Measurements from ENCODE around the gene TENT4A. TPM values are rescaled to one million over a fixed set of nuclear protein-coding genes. Genes with fewer than 3 reads are reported as not detected.
"Not testable (repeated sequence)": the region's sequence is repeated elsewhere in the genome, so short reads cannot be mapped to it uniquely, and the experiment has no call there.

Gene TENT4A
- total RNA-seq = 10 to 100 TPM; 17.0 to 21.9 (median 20.1) TPM

DNA sequence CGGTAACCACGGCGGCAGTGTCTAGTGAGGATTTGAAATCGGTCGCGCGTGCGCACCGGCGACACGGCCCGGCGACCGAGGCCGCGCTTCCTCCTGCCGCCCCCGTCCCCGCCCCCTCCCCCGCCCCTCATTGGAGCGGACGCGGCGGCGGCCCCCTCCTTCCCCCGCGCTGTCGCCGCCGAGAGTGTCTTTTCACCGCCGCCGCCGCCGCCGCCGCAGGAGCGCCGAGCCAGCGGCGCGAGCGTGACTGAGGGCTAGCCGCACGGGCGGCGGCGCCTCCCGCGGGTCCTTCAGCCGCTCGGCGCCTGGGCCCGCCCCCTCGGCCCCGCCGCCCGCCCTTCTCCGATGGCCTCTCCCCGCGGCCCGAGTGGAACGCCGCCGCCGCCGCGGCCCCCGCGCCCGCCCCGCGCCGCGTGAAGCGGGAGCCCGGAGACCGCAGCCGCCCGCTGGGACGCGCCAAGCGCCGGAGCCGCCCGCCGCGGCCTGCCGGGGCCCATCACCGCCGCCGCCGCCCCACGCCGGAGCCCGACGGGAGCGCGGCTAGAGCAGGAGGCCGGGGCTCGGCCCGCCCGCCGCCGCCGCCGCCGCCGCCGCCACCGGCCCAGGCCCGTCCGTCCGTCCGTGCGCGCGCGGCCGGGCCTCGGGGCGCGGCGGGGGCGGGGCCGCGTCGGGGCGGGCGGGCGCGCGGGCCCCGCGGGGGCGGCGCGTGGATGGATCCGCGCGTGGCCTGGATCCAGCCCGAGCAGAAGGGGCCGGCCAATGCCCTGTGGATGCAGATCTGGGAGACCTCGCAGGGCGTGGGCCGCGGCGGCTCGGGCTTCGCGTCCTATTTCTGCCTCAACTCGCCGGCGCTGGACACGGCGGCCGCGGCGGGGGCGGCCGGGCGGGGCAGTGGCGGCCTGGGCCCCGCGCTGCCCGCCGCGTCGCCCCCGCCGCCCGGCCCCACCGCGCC lies at the start of gene TENT4A:
TSS of gene TENT4A (plus strand) at position 159 of the 952 bp plus-strand sequence. CDS start at position 711, 552 bp downstream.
- DNase-seq (ENCODE audit: extremely low spot score) = peak; percentile 37

GRCh38 chr5:6666762-6667161 lies 46.5 kb upstream of the TENT4A start:
- TF ChIP-seq POLR2A (IDR thresholded peaks at IDR 0.05; ENCODE audit: low read depth) = no peak
- TF ChIP-seq POLR2AphosphoS5 (IDR thresholded peaks at IDR 0.05) = no peak
- no peak for TF ChIP-seq EP300 (IDR thresholded peaks at IDR 0.05)
- TF ChIP-seq CTCF (IDR thresholded peaks at IDR 0.05) = no peak
- no peak for DNase-seq (ENCODE audit: extremely low spot score)
- intact Hi-C loops (cut with DNase I) = no loop called here
- H3K4me1 ChIP-seq = no peaks in the 10 kb centered on the region
- H3K27me3 ChIP-seq = no peaks in the 10 kb centered on the region
- H3K9me3 ChIP-seq = no peaks in the 10 kb centered on the region
- peaks cover 4 to 44% (median 17%) of the 10 kb centered on the region in 4 donors for H3K36me3 ChIP-seq
- no peak overlapping the region for H3K27ac ChIP-seq (replicated peaks in 1 of 4)
- H3K4me3 ChIP-seq = no peak overlapping the region
- 98% methylated on average over 11 of the region's 15 CpGs for WGBS

More for the DNA sequence above, at the start of gene TENT4A:
- peaks cover 37 to 50% (median 48%) of the 10 kb centered on the region in 4 donors for H3K4me1 ChIP-seq
- no peaks in the 10 kb centered on the region for H3K36me3 ChIP-seq
- intact Hi-C loops (cut with DNase I) = loop anchor here (2.0 kb wide), 1 partner anchor 81 kb away; the partner anchor contains the start of genes NSUN2 and SRD5A1
- no peaks in the 10 kb centered on the region for H3K27me3 ChIP-seq
- no peaks in the 10 kb centered on the region for H3K9me3 ChIP-seq
- no peak for TF ChIP-seq POLR2A (IDR thresholded peaks at IDR 0.05; ENCODE audit: low read depth)
- no peak for TF ChIP-seq EP300 (IDR thresholded peaks at IDR 0.05)
- TF ChIP-seq POLR2AphosphoS5 (IDR thresholded peaks at IDR 0.05) = peak; percentile 41 to 60
- no peak for TF ChIP-seq CTCF (IDR thresholded peaks at IDR 0.05)
- H3K27ac ChIP-seq (replicated peaks in 1 of 4) = peak within 1 kb of the TSS; percentile 96 to 99 (median 98)
- peak within 1 kb of the TSS; percentile 71 to 85 (median 74) for H3K4me3 ChIP-seq
- 2% methylated on average over 28 of the region's 174 CpGs for WGBS

- Histone ChIP-seq H3K27ac (replicated peaks in 1 of 4) (no peak overlapping the region), H3K4me3 (no peak overlapping the region), H3K27me3 (no peaks in the 10 kb centered on the region), H3K4me1 (no peaks in the 10 kb centered on the region), H3K36me3 (peaks cover 4 to 44% (median 16%) of the 10 kb centered on the region in 4 donors), H3K9me3 (no peaks in the 10 kb centered on the region)
- TF ChIP-seq CTCF (IDR thresholded peaks at IDR 0.05) (no peak), EP300 (IDR thresholded peaks at IDR 0.05) (no peak), POLR2A (IDR thresholded peaks at IDR 0.05; ENCODE audit: low read depth) (no peak), POLR2AphosphoS5 (IDR thresholded peaks at IDR 0.05) (no peak)
- intact Hi-C loops (cut with DNase I) = no loop called here
- 97% methylated on average over 5 of the region's 5 CpGs for WGBS
- DNase-seq (ENCODE audit: extremely low spot score) = no peak
Observed at GRCh38 chr5:6667648-6668047, 45.6 kb upstream of the TENT4A start.

DNA sequence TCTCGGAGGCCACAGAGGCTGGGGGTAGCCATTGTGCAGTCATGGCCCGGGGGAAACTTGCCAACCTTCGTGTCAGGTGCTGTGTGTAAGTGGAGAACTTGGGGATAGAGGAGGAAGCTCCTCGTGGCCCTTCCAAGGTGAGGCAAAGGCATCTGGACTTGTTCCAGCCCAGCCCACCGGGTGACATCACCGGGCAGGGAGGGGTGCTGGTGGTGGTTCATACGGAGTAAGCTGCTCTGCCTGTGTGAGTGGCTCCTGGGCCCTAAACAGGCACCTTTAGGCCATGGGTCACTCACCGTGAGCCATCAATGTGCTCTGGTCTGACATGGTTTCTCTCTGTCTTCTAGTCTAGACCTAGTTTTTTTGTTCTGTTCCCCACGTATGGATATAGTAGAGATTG lies 44.5 kb upstream of the TENT4A start:
- H3K27me3 ChIP-seq; DNase-seq (ENCODE audit: extremely low spot score); H3K27ac ChIP-seq (replicated peaks in 1 of 4); H3K4me1 ChIP-seq; intact Hi-C loops (cut with DNase I); H3K4me3 ChIP-seq; H3K9me3 ChIP-seq: not testable (repeated sequence)
- 86% methylated on average over 9 of the region's 9 CpGs for WGBS
- H3K36me3 ChIP-seq = peaks cover 4 to 36% (median 9%) of the 10 kb centered on the region in 4 donors

DNA sequence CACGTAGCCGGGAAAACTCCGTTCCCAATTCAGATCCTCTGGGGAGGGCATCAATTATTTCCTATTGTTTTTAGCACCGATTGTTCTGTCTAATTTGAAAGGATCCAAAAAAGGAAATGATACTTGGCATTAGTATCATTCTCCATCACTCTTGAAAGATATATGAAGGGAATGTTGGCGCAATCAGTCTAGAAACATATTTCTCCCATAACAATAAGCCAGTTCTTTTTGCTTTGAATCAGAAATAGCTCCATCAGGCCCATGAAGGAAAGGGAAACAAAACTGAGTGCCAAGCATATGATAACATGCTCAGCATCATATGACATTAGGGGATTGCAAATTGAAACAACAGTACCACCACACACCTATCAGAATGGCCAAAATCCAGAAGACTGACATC lies 40.2 kb upstream of the TENT4A start:
- peaks cover 0 to 14% (median 8%) of the 10 kb centered on the region in 4 donors for H3K36me3 ChIP-seq
- DNase-seq (ENCODE audit: extremely low spot score) = no peak
- no peaks in the 10 kb centered on the region for H3K27me3 ChIP-seq
- intact Hi-C loops (cut with DNase I) = no loop called here
- H3K4me1 ChIP-seq = no peaks in the 10 kb centered on the region
- no peak overlapping the region for H3K27ac ChIP-seq (replicated peaks in 1 of 4)
- H3K9me3 ChIP-seq = no peaks in the 10 kb centered on the region
- H3K4me3 ChIP-seq = no peak overlapping the region
- WGBS = 70% methylated on average over 5 of the region's 5 CpGs
- TF ChIP-seq POLR2A (IDR thresholded peaks at IDR 0.05; ENCODE audit: low read depth) (no peak), POLR2AphosphoS5 (IDR thresholded peaks at IDR 0.05) (no peak), EP300 (IDR thresholded peaks at IDR 0.05) (no peak), CTCF (IDR thresholded peaks at IDR 0.05) (no peak)
